HepG2 (cell line): ENCODE measurements around the gene RBBP6. TPM values are rescaled to one million over a fixed set of nuclear protein-coding genes. Genes with fewer than 3 reads are reported as not detected.

Experiments used
- BCL3 ChIP-seq: sonication (generic); formaldehyde crosslinking; IDR thresholded peaks from 2 replicates; pipeline ENCODE4 v1.5.1; 2020; ENCODE audit warnings: mild to moderate bottlenecking, missing genetic modification reagents, moderate library complexity
- CAMTA2 ChIP-seq: sonication (generic); formaldehyde crosslinking; IDR thresholded peaks from 2 replicates; pipeline ENCODE4 v1.4.0; 2020; ENCODE audit warnings: mild to moderate bottlenecking, missing genetic modification reagents, borderline replicate concordance
- DR1 ChIP-seq: sonication (generic); formaldehyde crosslinking; IDR thresholded peaks from 2 replicates; pipeline ENCODE4 v1.8.0; 2021; ENCODE audit warnings: mild to moderate bottlenecking, missing genetic modification reagents, inconsistent platforms
- GATAD1 ChIP-seq: IDR thresholded peaks from 2 replicates; pipeline ENCODE4 v1.6.1; 2016; ENCODE audit warnings: missing genetic modification reagents, missing compliant biosample characterization
- HMG20B ChIP-seq: conservative IDR thresholded peaks from 2 replicates; pipeline ENCODE4 v1.6.1; 2016; ENCODE audit warnings: missing genetic modification reagents, missing compliant biosample characterization
- HOXA7 ChIP-seq: sonication (generic); formaldehyde crosslinking; IDR thresholded peaks from 2 replicates; pipeline ENCODE4 v1.8.1; 2022; ENCODE audit warnings: mild to moderate bottlenecking, missing genetic modification reagents, moderate library complexity
- JARID2 ChIP-seq: sonication (generic); formaldehyde crosslinking; IDR thresholded peaks from 2 replicates; pipeline ENCODE4 v1.8.1; 2023; ENCODE audit warnings: missing genetic modification reagents, inconsistent platforms; ENCODE audit not compliant: insufficient replicate concordance
- KAT2B ChIP-seq: fragments of 150-350 bp; IDR thresholded peaks from 2 replicates; pipeline ENCODE4 v1.6.1; 2014; ENCODE audit warnings: low read depth, low read length, borderline replicate concordance
- KLF12 ChIP-seq: sonication (generic); formaldehyde crosslinking; IDR thresholded peaks from 2 replicates; pipeline ENCODE4 v1.4.0; 2020; ENCODE audit warnings: missing genetic modification reagents, borderline replicate concordance
- MLX ChIP-seq: IDR thresholded peaks from 2 replicates; pipeline ENCODE4 v1.6.1; 2016
- NCOA5 ChIP-seq: sonication (generic); formaldehyde crosslinking; IDR thresholded peaks from 2 replicates; pipeline ENCODE4 v1.4.0; 2020; ENCODE audit warnings: missing genetic modification reagents
- POLR2G ChIP-seq: fragments of 200-400 bp; formaldehyde crosslinking; IDR thresholded peaks from 2 replicates; pipeline ENCODE4 v1.6.1; 2018; ENCODE audit warnings: mild to moderate bottlenecking, low read depth, low read length, moderate library complexity
- TBP ChIP-seq: sonication (generic); formaldehyde crosslinking; IDR thresholded peaks from 2 replicates; pipeline ENCODE4 v1.5.0; 2020; ENCODE audit warnings: missing genetic modification reagents
- TRIM22 ChIP-seq: fragments of 450-650 bp; IDR thresholded peaks from 2 replicates; pipeline ENCODE4 v1.6.1; 2017
- ZBTB7B ChIP-seq: sonication (generic); formaldehyde crosslinking; IDR thresholded peaks from 2 replicates; pipeline ENCODE4 v1.4.0; 2020; ENCODE audit warnings: missing genetic modification reagents
- ZNF143 ChIP-seq: sonication (generic); formaldehyde crosslinking; IDR thresholded peaks from 2 replicates; pipeline ENCODE4 v1.4.0; 2020; ENCODE audit warnings: missing genetic modification reagents
- ZNF230 ChIP-seq: sonication (generic); formaldehyde crosslinking; IDR thresholded peaks from 2 replicates; pipeline ENCODE4 v1.4.0; 2020; ENCODE audit warnings: mild to moderate bottlenecking, missing genetic modification reagents
- ZNF777 ChIP-seq: sonication (generic); formaldehyde crosslinking; IDR thresholded peaks from 2 replicates; pipeline ENCODE4 v1.4.0; 2020; ENCODE audit warnings: missing genetic modification reagents
- ZSCAN12 ChIP-seq: sonication (generic); formaldehyde crosslinking; IDR thresholded peaks from 2 replicates; pipeline ENCODE4 v1.9.0; 2021; ENCODE audit warnings: mild to moderate bottlenecking, missing genetic modification reagents
- polyA plus RNA-seq, 8 experiments: library from polyadenylated mRNA; depleted of rRNA in 3 of 8; stranded (reverse) in 7 of 8; unstranded in 1 of 8; fragments of >200 nt; fragmentation: Illumina TruSeq in 4 of 8; extraction: Trizol in 4 of 8; gene quantifications; 2 replicates each; pipeline versions ENCODE4 v1.2.1 to v1.2.3, GENCODE V29; 2011 to 2016; ENCODE audit warnings: low read depth in 4 of 8, missing spikeins in 1 of 8, mixed read lengths in 1 of 8; ENCODE audit not compliant: insufficient read depth in 1 of 8
- total RNA-seq, 5 experiments: library from RNA; depleted of rRNA; stranded (reverse); fragments of >200 nt; fragmentation: Illumina TruSeq; extraction: Trizol; gene quantifications; 2 replicates each; pipeline ENCODE4 v1.2.3, GENCODE V29; 2016; ENCODE audit warnings: low read depth in 1 of 5

RBBP6 gene
- total and polyA plus RNA-seq, 2 of the 13 experiments (the other 11 are each of a cell fraction or from before 2014, with no cell fraction given), result 37.1 to 70.9 TPM

GRCh38 chr16:24537474-24538337, 1.7 kb upstream of the RBBP6 start (continued):
- TF ChIP-seq POLR2G (peak; percentile 66), GATAD1 (CRISPR knock-in tag) (0 out of 2 replicates have a peak, but pooled peaks have one; percentile 10), TRIM22 (no peak), KAT2B (no peak), ZSCAN12 (CRISPR knock-in tag) (no peak), ZNF143 (peak; percentile 81), HOXA7 (no peak), JARID2 (CRISPR knock-in tag) (no peak), ZNF777 (CRISPR knock-in tag) (0 out of 2 replicates have a peak, but pooled peaks have one; percentile 32), MLX (CRISPR knock-in tag) (no peak), BCL3 (CRISPR knock-in tag) (no peak), KLF12 (CRISPR knock-in tag) (peak; percentile 49; the same call in 1 of the 2 replicates), ZBTB7B (no peak), NCOA5 (CRISPR knock-in tag) (no peak), CAMTA2 (CRISPR knock-in tag) (no peak), HMG20B (no peak), TBP (CRISPR knock-in tag) (no peak), DR1 (CRISPR knock-in tag) (peak; percentile 57; the same call in 1 of the 2 replicates), ZNF230 (no peak)
